Esophagus squamous epithelium (tissue), 4 donors: ENCODE measurements around the gene CCDC121.
"Not testable (repeated sequence)": the region's sequence is repeated elsewhere in the genome, so short reads cannot be mapped to it uniquely, and the experiment has no call there.

ENCODE experiments used
- CTCF ChIP-seq, 6 experiments: fragments of 450-650 bp in 4 of 6; fragments of 200-600 bp in 2 of 6; sonication (generic) in 2 of 6; IDR thresholded peaks; one replicate each; pipeline ENCODE4 v1.5.1; 2016 to 2019; ENCODE audit warnings: antibody characterized with exemption in 6 of 6, mild to moderate bottlenecking in 4 of 6, moderate library complexity in 4 of 6
- POLR2A ChIP-seq, 4 donors: fragments of 450-650 bp; IDR thresholded peaks; one replicate each; pipeline ENCODE4 v1.6.1; 2017; ENCODE audit warnings: antibody characterized with exemption in 4 of 4, mild to moderate bottlenecking in 4 of 4, moderate library complexity in 3 of 4

DNA sequence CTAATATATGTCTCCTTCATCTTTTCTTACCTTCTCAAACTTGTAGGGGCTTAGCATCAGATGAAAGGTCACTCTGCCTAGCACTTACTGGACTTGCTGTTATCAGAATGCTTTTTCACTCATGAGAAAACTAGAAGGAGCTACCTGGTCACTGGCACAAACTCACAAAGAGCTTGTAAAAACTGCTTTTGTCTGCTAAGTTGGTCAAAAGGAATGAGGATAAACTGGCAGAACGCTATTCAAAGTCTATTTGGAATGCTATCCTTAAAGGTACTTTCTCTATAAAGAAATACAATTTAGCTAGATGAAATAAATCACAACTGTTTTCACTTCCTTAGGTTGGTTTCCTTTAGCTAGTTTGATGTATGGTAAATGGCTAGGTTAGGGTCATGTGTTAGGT is 2.5 kb downstream of the CCDC121 start:
- not testable (repeated sequence) for TF ChIP-seq CTCF, POLR2A (IDR thresholded peaks at IDR 0.05)
